NOMO-1 treated with DMSO at 0.1 percent for 48 hours (cell line): ENCODE results near the gene NPIPA7.
"Not testable (repeated sequence)": the region's sequence is repeated elsewhere in the genome, so short reads cannot be mapped to it uniquely, and the experiment has no call there.

Experiments used
- DNase-seq: peaks from one replicate; lab custom pipeline; 2025; ENCODE audit not compliant: unreplicated experiment; lab: John Stamatoyannopoulos, UW

The NPIPA7 gene

GRCh38 chr16:16378840-16379239 lies at the start of gene NPIPA7:
TSS of gene NPIPA7 (plus strand) at chr16:16379140. CDS start at chr16:16379245, 105 bp downstream.
- not testable (repeated sequence) for DNase-seq

- not testable (repeated sequence) for DNase-seq
Measured at GRCh38 chr16:16331466-16331865, 47.5 kb upstream of the NPIPA7 start.

- not testable (repeated sequence) for DNase-seq
Measured at GRCh38 chr16:16357556-16357955, 21.4 kb upstream of the NPIPA7 start.

GRCh38 chr16:16358539-16359240 lies 20.2 kb upstream of the NPIPA7 start:
- DNase-seq, result not testable (repeated sequence)

GRCh38 chr16:16363595-16363994 lies 15.3 kb upstream of the NPIPA7 start:
- not testable (repeated sequence) for DNase-seq

- DNase-seq, result not testable (repeated sequence)
Measured at GRCh38 chr16:16364100-16364499, 14.8 kb upstream of the NPIPA7 start.

- DNase-seq, result not testable (repeated sequence)
Measured at GRCh38 chr16:16364701-16365100, 14.2 kb upstream of the NPIPA7 start.

- not testable (repeated sequence) for DNase-seq
Measured at GRCh38 chr16:16365319-16365718, 13.6 kb upstream of the NPIPA7 start.

GRCh38 chr16:16365851-16366250 lies 13.1 kb upstream of the NPIPA7 start:
- DNase-seq, result not testable (repeated sequence)

- not testable (repeated sequence) for DNase-seq
Measured at GRCh38 chr16:16366552-16367284, 12.2 kb upstream of the NPIPA7 start.

- DNase-seq, result not testable (repeated sequence)
Measured at GRCh38 chr16:16367285-16367628, 11.7 kb upstream of the NPIPA7 start.

GRCh38 chr16:16369081-16369856 lies 9.7 kb upstream of the NPIPA7 start:
- not testable (repeated sequence) for DNase-seq

- not testable (repeated sequence) for DNase-seq
Measured at GRCh38 chr16:16371136-16371735, 7.7 kb upstream of the NPIPA7 start.

GRCh38 chr16:16374192-16374591 lies 4.7 kb upstream of the NPIPA7 start:
- not testable (repeated sequence) for DNase-seq

- not testable (repeated sequence) for DNase-seq
Measured at GRCh38 chr16:16399685-16400084, 20.7 kb downstream of the NPIPA7 start.

- not testable (repeated sequence) for DNase-seq
Measured at GRCh38 chr16:16402333-16402732, 23.4 kb downstream of the NPIPA7 start.

GRCh38 chr16:16404283-16404682 lies 25.3 kb downstream of the NPIPA7 start:
- DNase-seq, result not testable (repeated sequence)

- not testable (repeated sequence) for DNase-seq
Measured at GRCh38 chr16:16405421-16405820, 26.5 kb downstream of the NPIPA7 start.

- DNase-seq, result not testable (repeated sequence)
Measured at GRCh38 chr16:16408430-16408829, 29.5 kb downstream of the NPIPA7 start.

- DNase-seq, result not testable (repeated sequence)
Measured at GRCh38 chr16:16413773-16414172, 34.8 kb downstream of the NPIPA7 start.

GRCh38 chr16:16417071-16417470 lies 38.1 kb downstream of the NPIPA7 start:
- DNase-seq, result not testable (repeated sequence)
